ENCODE data around the gene PPP6R3.

DNA sequence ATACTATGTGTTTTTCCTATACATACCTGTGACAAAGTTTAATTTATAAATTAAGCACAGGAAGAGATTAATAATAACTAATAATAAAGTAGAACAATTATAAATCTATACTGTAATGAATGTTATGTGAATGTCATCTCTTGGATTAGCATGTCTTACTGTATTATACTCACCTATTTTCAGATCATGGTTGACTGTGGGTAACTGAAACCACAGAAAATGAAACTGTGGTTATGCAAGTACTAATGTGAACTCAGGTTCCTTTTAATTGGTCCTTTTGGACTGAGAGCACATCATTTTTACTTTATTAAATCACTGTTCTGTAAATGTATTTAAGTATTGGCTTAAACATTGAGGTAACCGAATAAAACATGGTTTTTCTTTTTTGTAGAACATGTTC, 108.8 kb downstream of the PPP6R3 start:
- TF ChIP-seq, protein P1, sequence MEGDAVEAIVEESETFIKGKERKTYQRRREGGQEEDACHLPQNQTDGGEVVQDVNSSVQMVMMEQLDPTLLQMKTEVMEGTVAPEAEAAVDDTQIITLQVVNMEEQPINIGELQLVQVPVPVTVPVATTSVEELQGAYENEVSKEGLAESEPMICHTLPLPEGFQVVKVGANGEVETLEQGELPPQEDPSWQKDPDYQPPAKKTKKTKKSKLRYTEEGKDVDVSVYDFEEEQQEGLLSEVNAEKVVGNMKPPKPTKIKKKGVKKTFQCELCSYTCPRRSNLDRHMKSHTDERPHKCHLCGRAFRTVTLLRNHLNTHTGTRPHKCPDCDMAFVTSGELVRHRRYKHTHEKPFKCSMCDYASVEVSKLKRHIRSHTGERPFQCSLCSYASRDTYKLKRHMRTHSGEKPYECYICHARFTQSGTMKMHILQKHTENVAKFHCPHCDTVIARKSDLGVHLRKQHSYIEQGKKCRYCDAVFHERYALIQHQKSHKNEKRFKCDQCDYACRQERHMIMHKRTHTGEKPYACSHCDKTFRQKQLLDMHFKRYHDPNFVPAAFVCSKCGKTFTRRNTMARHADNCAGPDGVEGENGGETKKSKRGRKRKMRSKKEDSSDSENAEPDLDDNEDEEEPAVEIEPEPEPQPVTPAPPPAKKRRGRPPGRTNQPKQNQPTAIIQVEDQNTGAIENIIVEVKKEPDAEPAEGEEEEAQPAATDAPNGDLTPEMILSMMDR (conservative IDR thresholded peaks at IDR 0.05; ENCODE audit: low read depth, low read length), result no peak
- no peak for TF ChIP-seq EZH2 (IDR thresholded peaks at IDR 0.05; ENCODE audit: low read length, unreplicated experiment)
- no peak for TF ChIP-seq EZH2phosphoT487 (IDR thresholded peaks at IDR 0.05; ENCODE audit: borderline replicate concordance, low read length)

Data from PC-3 (cell line).